Activated naive CD8-positive, alpha-beta T cell (primary cell): ENCODE measurements around the gene SYDE1.
"Not testable (repeated sequence)": the region's sequence is repeated elsewhere in the genome, so short reads cannot be mapped to it uniquely, and the experiment has no call there.

Source experiments
- H3K27ac Mint-ChIP-seq: one replicate; pipeline ENCODE4 v1.8.0; 2021; ENCODE audit warnings: mixed read lengths
- H3K27me3 Mint-ChIP-seq: one replicate; pipeline ENCODE4 v1.8.0; 2021; ENCODE audit warnings: mixed read lengths
- H3K36me3 Mint-ChIP-seq: one replicate; pipeline ENCODE4 v1.8.0; 2021; ENCODE audit warnings: mixed read lengths
- H3K4me1 Mint-ChIP-seq: one replicate; pipeline ENCODE4 v1.8.0; 2021; ENCODE audit warnings: low read depth, mixed read lengths
- H3K4me3 Mint-ChIP-seq: one replicate; pipeline ENCODE4 v1.8.0; 2021; ENCODE audit warnings: mild to moderate bottlenecking, mixed read lengths
- H3K9me3 Mint-ChIP-seq: one replicate; pipeline ENCODE4 v1.8.0; 2021; ENCODE audit warnings: low read depth, mixed read lengths

SYDE1 gene

GRCh38 chr19:15107061-15108010 is at the start of gene SYDE1:
SYDE1 (plus strand) TSS chr19:15107401; CDS start chr19:15107434, 33 bp downstream.
- Mint-ChIP-seq H3K27me3 (no peaks in the 10 kb centered on the region), H3K36me3 (peaks cover 4% of the 10 kb centered on the region)

GRCh38 chr19:15062036-15062435 is 45.2 kb upstream of the SYDE1 start:
- Mint-ChIP-seq H3K4me1 (no peaks in the 10 kb centered on the region), H3K4me3 (no peak overlapping the region), H3K9me3 (peaks cover 6% of the 10 kb centered on the region), H3K36me3 (peaks cover 2% of the 10 kb centered on the region), H3K27ac (no peak overlapping the region), H3K27me3 (peaks cover 23% of the 10 kb centered on the region)

More at GRCh38 chr19:15107061-15108010, at the start of gene SYDE1:
- Mint-ChIP-seq H3K4me3 (peak within 1 kb of the TSS; percentile 91), H3K9me3 (peaks cover 11% of the 10 kb centered on the region), H3K4me1 (peaks cover 14% of the 10 kb centered on the region), H3K27ac (peak within 1 kb of the TSS; percentile 76)

- not testable (repeated sequence) for H3K36me3 Mint-ChIP-seq, H3K27ac Mint-ChIP-seq, H3K9me3 Mint-ChIP-seq, H3K4me3 Mint-ChIP-seq, H3K27me3 Mint-ChIP-seq, H3K4me1 Mint-ChIP-seq
Measured at GRCh38 chr19:15070386-15070785, 36.8 kb upstream of the SYDE1 start.

- Mint-ChIP-seq H3K27ac (no peak overlapping the region), H3K4me3 (no peak overlapping the region), H3K36me3 (no peaks in the 10 kb centered on the region), H3K27me3 (no peaks in the 10 kb centered on the region), H3K9me3 (no peaks in the 10 kb centered on the region), H3K4me1 (no peaks in the 10 kb centered on the region)
Measured at GRCh38 chr19:15072930-15073647, 34.1 kb upstream of the SYDE1 start.

GRCh38 chr19:15074371-15074770 is 32.8 kb upstream of the SYDE1 start:
- Mint-ChIP-seq H3K27ac (no peak overlapping the region), H3K27me3 (peaks cover 2% of the 10 kb centered on the region), H3K36me3 (no peaks in the 10 kb centered on the region), H3K4me3 (no peak overlapping the region), H3K4me1 (no peaks in the 10 kb centered on the region), H3K9me3 (no peaks in the 10 kb centered on the region)

GRCh38 chr19:15075806-15076205 is 31.4 kb upstream of the SYDE1 start:
- Mint-ChIP-seq H3K27me3 (peaks cover 2% of the 10 kb centered on the region), H3K27ac (no peak overlapping the region), H3K4me3 (no peak overlapping the region)

GRCh38 chr19:15080002-15080401 is 27.2 kb upstream of the SYDE1 start:
- not testable (repeated sequence) for H3K9me3 Mint-ChIP-seq, H3K27ac Mint-ChIP-seq, H3K36me3 Mint-ChIP-seq, H3K27me3 Mint-ChIP-seq, H3K4me3 Mint-ChIP-seq, H3K4me1 Mint-ChIP-seq

More at GRCh38 chr19:15075806-15076205, 31.4 kb upstream of the SYDE1 start:
- Mint-ChIP-seq H3K9me3 (no peaks in the 10 kb centered on the region), H3K4me1 (no peaks in the 10 kb centered on the region), H3K36me3 (no peaks in the 10 kb centered on the region)

GRCh38 chr19:15081911-15082310 is 25.3 kb upstream of the SYDE1 start, which contains the start of gene OR1I1:
OR1I1 (plus strand) TSS chr19:15082211; CDS start chr19:15087066, 4,855 bp downstream.
- H3K27ac Mint-ChIP-seq: no peak within 1 kb of the TSS
- H3K9me3 Mint-ChIP-seq: no peaks in the 10 kb centered on the region
- no peaks in the 10 kb centered on the region for H3K4me1 Mint-ChIP-seq
- no peak within 1 kb of the TSS for H3K4me3 Mint-ChIP-seq
- peaks cover 11% of the 10 kb centered on the region for H3K27me3 Mint-ChIP-seq
- H3K36me3 Mint-ChIP-seq: no peaks in the 10 kb centered on the region

- H3K27ac Mint-ChIP-seq: no peak overlapping the region
- H3K4me3 Mint-ChIP-seq: no peak overlapping the region
- H3K27me3 Mint-ChIP-seq: peaks cover 20% of the 10 kb centered on the region
- no peaks in the 10 kb centered on the region for H3K36me3 Mint-ChIP-seq
- no peaks in the 10 kb centered on the region for H3K4me1 Mint-ChIP-seq
- H3K9me3 Mint-ChIP-seq: no peaks in the 10 kb centered on the region
Measured at GRCh38 chr19:15087182-15087581, 20.0 kb upstream of the SYDE1 start.

GRCh38 chr19:15091918-15092753 is 15.1 kb upstream of the SYDE1 start:
- no peaks in the 10 kb centered on the region for H3K4me1 Mint-ChIP-seq
- no peak overlapping the region for H3K4me3 Mint-ChIP-seq
- peaks cover 12% of the 10 kb centered on the region for H3K27me3 Mint-ChIP-seq
- no peak overlapping the region for H3K27ac Mint-ChIP-seq
- H3K36me3 Mint-ChIP-seq: no peaks in the 10 kb centered on the region
- no peaks in the 10 kb centered on the region for H3K9me3 Mint-ChIP-seq

- Mint-ChIP-seq H3K4me3 (no peak overlapping the region), H3K27ac (no peak overlapping the region), H3K9me3 (no peaks in the 10 kb centered on the region), H3K27me3 (peaks cover 4% of the 10 kb centered on the region), H3K36me3 (no peaks in the 10 kb centered on the region), H3K4me1 (no peaks in the 10 kb centered on the region)
Measured at GRCh38 chr19:15093001-15093400, 14.2 kb upstream of the SYDE1 start.

GRCh38 chr19:15096223-15096622 is 11.0 kb upstream of the SYDE1 start:
- Mint-ChIP-seq H3K4me1 (no peaks in the 10 kb centered on the region), H3K36me3 (no peaks in the 10 kb centered on the region), H3K27ac (no peak overlapping the region), H3K4me3 (no peak overlapping the region), H3K27me3 (no peaks in the 10 kb centered on the region), H3K9me3 (no peaks in the 10 kb centered on the region)

GRCh38 chr19:15097980-15098379 is 9.2 kb upstream of the SYDE1 start:
- not testable (repeated sequence) for H3K4me3 Mint-ChIP-seq, H3K27ac Mint-ChIP-seq, H3K4me1 Mint-ChIP-seq, H3K27me3 Mint-ChIP-seq, H3K9me3 Mint-ChIP-seq, H3K36me3 Mint-ChIP-seq

- no peaks in the 10 kb centered on the region for H3K4me1 Mint-ChIP-seq
- H3K27me3 Mint-ChIP-seq: no peaks in the 10 kb centered on the region
- no peak overlapping the region for H3K27ac Mint-ChIP-seq
- H3K4me3 Mint-ChIP-seq: no peak overlapping the region
- H3K9me3 Mint-ChIP-seq: peaks cover 2% of the 10 kb centered on the region
- H3K36me3 Mint-ChIP-seq: no peaks in the 10 kb centered on the region
Measured at GRCh38 chr19:15098460-15098859, 8.7 kb upstream of the SYDE1 start.
